Uterus (tissue), 4 donors: ENCODE data around the gene IMPDH2. TPM values are rescaled to one million over a fixed set of nuclear protein-coding genes. Genes with fewer than 3 reads are reported as not detected.

Source experiments
- DNase-seq, 2 donors: peaks; one replicate each; pipeline ENCODE4 v3.0.0-alpha.2; 2019 to 2020
- H3K27ac ChIP-seq, 2 donors: fragments of 200-600 bp; sonication (generic); 1 replicate in 1 of 2; 2 replicates in 1 of 2; pipeline ENCODE4 v1.5.1; 2016 to 2018
- H3K27me3 ChIP-seq, 2 donors: fragments of 200-600 bp; sonication (generic); one replicate each; pipeline ENCODE4 v1.5.1; 2018 to 2019; ENCODE audit warnings: control low read depth in 1 of 2
- H3K36me3 ChIP-seq, 2 donors: fragments of 200-600 bp; sonication (generic); one replicate each; pipeline ENCODE4 v1.5.1; 2019; ENCODE audit warnings: control low read depth in 1 of 2
- H3K4me1 ChIP-seq, 2 donors: fragments of 200-600 bp; sonication (generic); one replicate each; pipeline ENCODE4 v1.5.1; 2018 to 2019; ENCODE audit warnings: control low read depth in 1 of 2
- H3K4me3 ChIP-seq, 2 donors: fragments of 200-600 bp; sonication (generic); 1 replicate in 1 of 2; 2 replicates in 1 of 2; pipeline ENCODE4 v1.5.1; 2018 to 2019; ENCODE audit warnings: mild to moderate bottlenecking in 1 of 2
- H3K9me3 ChIP-seq, 2 donors: fragments of 200-600 bp; sonication (generic); one replicate each; pipeline ENCODE4 v1.5.1; 2019; ENCODE audit warnings: control low read depth in 1 of 2
- POLR2A ChIP-seq, 2 donors: fragments of 450-650 bp; IDR thresholded peaks; one replicate each; pipeline ENCODE4 v1.6.1; 2016; ENCODE audit warnings: antibody characterized with exemption in 2 of 2, mild to moderate bottlenecking in 1 of 2, moderate library complexity in 1 of 2
- intact Hi-C: fragments of 100-400 bp; cut with DNase I; formaldehyde crosslinking; loops from one replicate; pipeline ENCODE4 v1.15.1; 2023; ENCODE audit warnings: low total_unique reads
- total RNA-seq, 4 donors: library from RNA; depleted of rRNA in 3 of 4; stranded (reverse); fragments of >200 nt in 3 of 4; gene quantifications; one replicate each; pipeline versions ENCODE4 v1.1.0 to v1.2.4, GENCODE V29; 2014 to 2023
- TF ChIP-seq, protein P1 (sequence below), 4 experiments: fragments of 200-600 bp in 2 of 4; fragments of 450-650 bp in 2 of 4; sonication (generic) in 2 of 4; IDR thresholded peaks; one replicate each; pipeline ENCODE4 v1.5.1; 2016 to 2019; ENCODE audit warnings: antibody characterized with exemption in 4 of 4, mild to moderate bottlenecking in 2 of 4, moderate library complexity in 1 of 4
- donor health status: DM: yes; HTN: yes; CAD: no.

IMPDH2 gene
- total RNA-seq, 4 donors from 2014 or later, result 53.0 to 273 (median 163) TPM

DNA sequence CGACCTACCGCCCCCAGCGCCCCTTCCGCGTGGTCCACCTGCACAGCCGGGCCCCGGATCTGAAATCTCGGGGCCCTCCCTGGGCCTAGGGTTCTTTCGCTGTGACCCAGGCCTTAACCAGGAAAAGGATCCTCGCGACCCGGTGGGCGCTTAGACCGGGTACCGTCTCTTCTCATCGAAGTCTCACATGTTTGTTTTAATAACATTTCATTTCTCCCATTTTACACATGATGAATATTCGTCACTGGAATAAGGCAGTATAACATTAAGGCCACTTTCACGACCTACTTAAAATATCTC lies 10.5 kb downstream of the IMPDH2 start:
- no peak for DNase-seq
- no peaks in the 10 kb centered on the region for H3K27me3 ChIP-seq
- intact Hi-C loops, result no loop called here
- H3K4me3 ChIP-seq, result peak overlapping the region; percentile 56 to 78
- H3K4me1 ChIP-seq, result peaks cover 0 to 14% of the 10 kb centered on the region in 2 donors
- TF ChIP-seq, protein P1, sequence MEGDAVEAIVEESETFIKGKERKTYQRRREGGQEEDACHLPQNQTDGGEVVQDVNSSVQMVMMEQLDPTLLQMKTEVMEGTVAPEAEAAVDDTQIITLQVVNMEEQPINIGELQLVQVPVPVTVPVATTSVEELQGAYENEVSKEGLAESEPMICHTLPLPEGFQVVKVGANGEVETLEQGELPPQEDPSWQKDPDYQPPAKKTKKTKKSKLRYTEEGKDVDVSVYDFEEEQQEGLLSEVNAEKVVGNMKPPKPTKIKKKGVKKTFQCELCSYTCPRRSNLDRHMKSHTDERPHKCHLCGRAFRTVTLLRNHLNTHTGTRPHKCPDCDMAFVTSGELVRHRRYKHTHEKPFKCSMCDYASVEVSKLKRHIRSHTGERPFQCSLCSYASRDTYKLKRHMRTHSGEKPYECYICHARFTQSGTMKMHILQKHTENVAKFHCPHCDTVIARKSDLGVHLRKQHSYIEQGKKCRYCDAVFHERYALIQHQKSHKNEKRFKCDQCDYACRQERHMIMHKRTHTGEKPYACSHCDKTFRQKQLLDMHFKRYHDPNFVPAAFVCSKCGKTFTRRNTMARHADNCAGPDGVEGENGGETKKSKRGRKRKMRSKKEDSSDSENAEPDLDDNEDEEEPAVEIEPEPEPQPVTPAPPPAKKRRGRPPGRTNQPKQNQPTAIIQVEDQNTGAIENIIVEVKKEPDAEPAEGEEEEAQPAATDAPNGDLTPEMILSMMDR (IDR thresholded peaks at IDR 0.05), result no peak
- TF ChIP-seq POLR2A (IDR thresholded peaks at IDR 0.05), result no peak
- H3K36me3 ChIP-seq, result no peaks in the 10 kb centered on the region
- no peaks in the 10 kb centered on the region for H3K9me3 ChIP-seq
- H3K27ac ChIP-seq, result peak overlapping the region; percentile 75 to 76

DNA sequence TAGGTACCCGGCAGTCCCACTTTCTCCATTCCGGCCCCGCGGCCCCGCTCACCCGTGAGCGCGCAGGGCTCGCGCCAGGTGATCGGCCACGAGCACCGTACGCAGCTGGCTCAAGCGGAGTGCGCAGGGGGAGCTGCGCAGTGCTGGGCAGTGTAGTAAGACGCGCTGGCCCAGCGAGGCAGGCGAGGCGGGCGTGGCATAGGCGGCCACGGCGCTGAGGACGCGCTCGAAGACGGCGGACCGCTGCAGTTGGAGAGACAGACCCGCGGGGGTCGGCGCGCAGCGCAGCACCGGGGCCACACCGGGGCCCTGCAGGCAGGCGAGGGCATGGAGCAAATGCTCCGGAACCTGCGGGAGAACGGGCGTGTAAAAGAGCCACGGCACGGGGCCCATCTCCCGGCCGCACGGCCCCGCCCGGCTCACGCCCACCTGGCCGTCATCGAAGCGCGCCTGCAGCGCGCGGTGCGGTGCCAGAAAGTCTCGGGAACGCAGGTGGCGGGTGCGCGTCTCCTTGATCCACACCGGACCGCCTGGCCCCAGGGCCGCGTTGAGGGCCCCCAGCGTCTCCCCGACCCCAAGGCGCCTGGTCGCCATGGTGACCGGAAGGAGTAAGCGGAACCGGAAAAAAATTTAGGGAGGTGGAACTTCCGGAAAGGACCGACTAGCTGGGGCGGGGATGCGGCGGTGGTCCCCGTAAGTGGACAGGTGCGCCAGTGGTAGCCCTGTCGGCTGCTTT lies 11.1 kb downstream of the IMPDH2 start, which contains the start of gene DALRD3:
Gene DALRD3 (minus strand): TSS at position 610 of the 736 bp plus-strand sequence. CDS start 16 bp downstream, at position 594.
- Histone ChIP-seq H3K27ac (peak within 1 kb of the TSS; percentile 75 to 76), H3K4me1 (peaks cover 0 to 14% of the 10 kb centered on the region in 2 donors), H3K36me3 (no peaks in the 10 kb centered on the region), H3K4me3 (peak within 1 kb of the TSS; percentile 56 to 78), H3K9me3 (no peaks in the 10 kb centered on the region), H3K27me3 (no peaks in the 10 kb centered on the region)
- intact Hi-C loops, result no loop called here
- TF ChIP-seq, protein P1 (IDR thresholded peaks at IDR 0.05), result peak in 1 of 4 experiments; percentile 18
- TF ChIP-seq POLR2A (IDR thresholded peaks at IDR 0.05), result peak; percentile 4 to 52
- peak; percentile 61 to 62 for DNase-seq

DNA sequence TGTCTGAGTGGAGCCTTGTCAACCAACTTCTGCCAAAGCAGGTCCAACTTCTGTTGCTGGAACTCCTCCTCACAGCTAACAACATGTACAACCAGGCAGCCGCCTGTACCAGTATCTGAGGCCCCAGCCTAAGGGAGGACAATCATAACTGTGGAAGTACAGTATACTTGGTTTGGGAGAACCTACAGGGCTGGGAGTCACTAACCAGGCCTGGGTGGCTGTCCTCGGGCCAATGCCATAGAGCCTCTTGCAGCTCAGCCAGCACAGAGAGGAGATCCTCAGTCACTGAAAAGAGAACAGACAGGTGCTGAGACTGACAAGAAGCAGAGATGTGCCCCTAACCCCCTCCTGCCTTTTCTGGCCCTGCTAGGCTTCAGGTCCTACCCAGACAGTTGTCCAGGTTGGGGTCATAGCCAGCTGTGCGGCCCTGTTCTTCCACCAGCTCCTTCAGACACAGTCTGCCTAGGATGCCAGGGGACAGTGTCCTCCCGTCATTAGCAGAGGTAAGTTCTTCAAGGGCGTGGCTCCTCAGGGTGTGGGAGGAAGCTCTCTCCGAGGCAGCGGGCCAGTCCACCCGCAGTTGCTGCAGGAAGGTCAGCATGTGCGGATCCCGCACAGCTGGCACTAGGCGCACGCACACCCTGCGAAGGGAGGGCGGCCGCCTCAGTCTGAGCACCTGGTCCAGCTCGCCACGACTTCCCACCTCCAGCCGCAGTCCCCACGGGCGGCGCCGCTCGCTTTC lies 11.8 kb downstream of the IMPDH2 start:
- Histone ChIP-seq H3K36me3 (no peaks in the 10 kb centered on the region), H3K9me3 (no peaks in the 10 kb centered on the region), H3K27me3 (no peaks in the 10 kb centered on the region), H3K4me3 (peak overlapping the region; percentile 56 to 78), H3K27ac (peak overlapping the region in 1 of 2 donors; percentile 75), H3K4me1 (peaks cover 0 to 14% of the 10 kb centered on the region in 2 donors)
- no peak for DNase-seq
- TF ChIP-seq, protein P1 (IDR thresholded peaks at IDR 0.05), result no peak
- no peak for TF ChIP-seq POLR2A (IDR thresholded peaks at IDR 0.05)
- intact Hi-C loops, result no loop called here

DNA sequence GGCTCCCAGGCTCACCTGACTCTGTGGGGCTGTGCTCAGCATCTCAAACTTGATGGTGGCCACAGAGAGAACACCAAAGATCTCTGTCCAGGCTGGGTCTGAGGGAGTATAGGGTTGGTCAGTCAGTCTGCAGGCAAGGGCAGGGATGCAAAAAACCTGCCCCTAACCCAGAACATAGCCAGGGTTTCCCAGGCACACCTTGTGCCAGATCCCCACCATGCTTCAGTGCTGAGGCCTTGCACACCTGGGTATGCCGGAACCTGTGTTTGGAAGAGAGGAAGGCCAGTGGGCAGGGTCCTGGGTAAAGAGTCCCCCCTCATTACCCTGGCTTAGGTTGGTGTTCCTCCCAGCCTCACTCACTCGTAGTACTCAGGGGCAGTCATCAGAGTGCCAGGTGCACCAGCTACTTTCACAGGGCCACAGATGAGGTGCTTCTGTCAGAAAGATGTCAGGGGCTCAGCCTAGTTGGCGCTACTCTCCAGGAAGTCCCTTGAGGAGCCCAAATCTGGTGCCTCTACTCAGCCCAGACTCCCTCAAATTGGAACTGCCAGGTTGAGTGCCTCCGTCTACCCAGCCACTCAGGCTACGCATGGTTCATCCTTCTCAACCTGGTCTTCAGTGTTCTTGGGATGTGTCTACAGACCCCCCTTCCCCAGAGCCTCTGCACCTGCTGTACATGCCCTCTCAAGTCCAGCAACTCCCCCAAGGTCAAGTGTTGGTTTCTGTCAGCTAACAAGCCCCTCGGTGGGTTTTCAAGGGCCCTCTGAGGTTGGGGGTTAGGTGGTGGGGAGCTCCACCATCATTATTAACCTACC lies 12.6 kb downstream of the IMPDH2 start:
- no peak overlapping the region for H3K4me3 ChIP-seq
- H3K9me3 ChIP-seq, result no peaks in the 10 kb centered on the region
- intact Hi-C loops, result no loop called here
- H3K27ac ChIP-seq, result no peak overlapping the region
- no peak for TF ChIP-seq POLR2A (IDR thresholded peaks at IDR 0.05)
- TF ChIP-seq, protein P1 (IDR thresholded peaks at IDR 0.05), result no peak
- no peaks in the 10 kb centered on the region for H3K27me3 ChIP-seq
- no peaks in the 10 kb centered on the region for H3K36me3 ChIP-seq
- peaks cover 0 to 14% of the 10 kb centered on the region in 2 donors for H3K4me1 ChIP-seq
- no peak for DNase-seq
